Heart left ventricle (tissue), 16 donors: ENCODE data around the gene TENT4B. TPM values are rescaled to one million over a fixed set of nuclear protein-coding genes. Genes with fewer than 3 reads are reported as not detected.
"Not testable (repeated sequence)": the region's sequence is repeated elsewhere in the genome, so short reads cannot be mapped to it uniquely, and the experiment has no call there.

Experiments used
- ATAC-seq, 4 donors: fragments of 200-7000 bp; cut with Tn5 transposase; one replicate each; pipeline ENCODE4 v1.9.1; 2020 to 2022; ENCODE audit warnings: moderate library complexity in 4 of 4, mild to moderate bottlenecking in 3 of 4, moderate number of reproducible peaks in 1 of 4
- DNase-seq, 5 donors: peaks; one replicate each; pipeline ENCODE4 v3.0.0-alpha.2; 2020
- H3K27ac ChIP-seq, 12 donors: fragments of 200-600 bp; sonication (generic) in 4 of 12; one replicate each; pipeline versions ENCODE4 v1.5.0 to v1.8.0; 2016 to 2022; ENCODE audit warnings: mild to moderate bottlenecking in 2 of 12
- H3K27me3 ChIP-seq, 9 donors: fragments of 200-600 bp; sonication (generic) in 2 of 9; one replicate each; pipeline versions ENCODE4 v1.5.1 to v1.8.0; 2016 to 2022; ENCODE audit warnings: mild to moderate bottlenecking in 3 of 9
- H3K36me3 ChIP-seq, 9 donors: fragments of 200-600 bp; sonication (generic) in 2 of 9; one replicate each; pipeline versions ENCODE4 v1.5.0 to v1.8.0; 2018 to 2022; ENCODE audit warnings: mild to moderate bottlenecking in 2 of 9
- H3K4me1 ChIP-seq, 12 donors: fragments of 200-600 bp; sonication (generic) in 4 of 12; one replicate each; pipeline versions ENCODE4 v1.5.0 to v1.8.0; 2016 to 2022; ENCODE audit warnings: mild to moderate bottlenecking in 3 of 12
- H3K4me3 ChIP-seq, 12 donors: fragments of 200-600 bp; sonication (generic) in 4 of 12; one replicate each; pipeline versions ENCODE4 v1.5.0 to v1.8.0; 2017 to 2022; ENCODE audit warnings: mild to moderate bottlenecking in 9 of 12, moderate library complexity in 4 of 12
- H3K9me3 ChIP-seq, 12 donors: fragments of 200-600 bp; sonication (generic) in 4 of 12; one replicate each; pipeline versions ENCODE4 v1.5.0 to v1.8.0; 2016 to 2022; ENCODE audit warnings: mild to moderate bottlenecking in 1 of 12
- CTCF ChIP-seq, 12 donors: fragments of 200-600 bp; sonication (generic) in 4 of 12; IDR thresholded peaks; one replicate each; pipeline versions ENCODE4 v1.5.0 to v1.8.0; 2018 to 2022; ENCODE audit warnings: antibody characterized with exemption in 12 of 12, mild to moderate bottlenecking in 5 of 12
- POLR2A ChIP-seq, 2 donors: fragments of 450-650 bp; IDR thresholded peaks; one replicate each; pipeline ENCODE4 v1.6.1; 2017; ENCODE audit warnings: antibody characterized with exemption in 2 of 2, mild to moderate bottlenecking in 2 of 2, moderate library complexity in 2 of 2
- WGBS, 4 donors: extraction: QIAGEN DNeasy Blood & Tissue Kit in 2 of 4; methylation state at CpG; one replicate each; pipeline versions ENCODE4 v1.1.5 to v1.1.7; 2013 to 2018; 5-methylcytosine and 5-hydroxymethylcytosine counted together
- intact Hi-C, 10 donors: fragments of 100-400 bp; cut with DNase I; formaldehyde crosslinking; loops; one replicate each; pipeline versions ENCODE4 v1.11.1 to v1.14.2; 2022
- polyA plus RNA-seq, 2 donors: library from polyadenylated mRNA; stranded (reverse); fragments of 200-250 nt; gene quantifications; one replicate each; pipeline ENCODE4 v1.2.3, GENCODE V29; 2013
- total RNA-seq, 9 donors: library from RNA; depleted of rRNA in 2 of 9; stranded (reverse); fragments of >200 nt in 2 of 9; fragmentation: NEBNext Ultra II Directional in 3 of 9; extraction: Animal tissue kit (Norgen Biotek cat#: 25700) in 3 of 9; gene quantifications; one replicate each; pipeline versions ENCODE4 v1.1.0 to v1.2.4, GENCODE V29; 2016 to 2023
- donor health status: ischemic (EF 13 %, LVEDD 7.1; RV severe dilation, severe dysfunction).
- donor health status: healthy with polysubstance abuse.
- donor health status: DM: no; HTN: yes; CAD: no.
- donor health status: DM: no; HTN: no; CAD: no.
- donor health status: ischemic (EF 25% LVEDD 6.9; RV normal size, moderate dysfunction).
- donor health status: ischemic (EF 25% LVEDD 5.7; RV mildly dilated, moderate dysfunction).
- donor health status: healthy.
- donor health status: DM: yes; HTN: yes; CAD: no.
- donor health status: ischemic (EF 35%, LVEDD 5.7; RV mildly dilated, moderate dysfunction).
- donor health status: nonischemic (EF 11% LVEDD 7.7; RV severe dilation, severe dysfunction).
- donor health status: DM: yes; HTN: yes; CAD: no.
- donor health status: PGD.
- donor health status: ischemic (EF 29% LVEDD 5.4; RV normal size, mild dysfunction).
- donor health status: nonischemic (EF 23%, LVEDD 6.1; RV moderate dilation, normal function).

TENT4B gene
- total and polyA plus RNA-seq, 11 donors, result 2.2 to 8.8 (median 6.5) TPM

GRCh38 chr16:50169555-50170096, 16.5 kb downstream of the TENT4B start:
- Histone ChIP-seq H3K27ac (peak overlapping the region in 1 of 12 donors; percentile 2), H3K27me3 (no peaks in the 10 kb centered on the region), H3K9me3 (no peaks in the 10 kb centered on the region), H3K4me3 (no peak overlapping the region), H3K4me1 (peaks cover 0 to 68% (median 16%) of the 10 kb centered on the region in 12 donors), H3K36me3 (no peaks in the 10 kb centered on the region)
- WGBS, 4 donors, result 61 to 78% (median 72%) methylated on average over 2 of the region's 2 CpGs
- ATAC-seq (no peak), DNase-seq (no peak)
- no peak for TF ChIP-seq POLR2A (IDR thresholded peaks at IDR 0.05)
- TF ChIP-seq CTCF (IDR thresholded peaks at IDR 0.05), result no peak
- intact Hi-C loops, result no loop called here

- H3K27me3 ChIP-seq, intact Hi-C loops, ATAC-seq, DNase-seq, H3K9me3 ChIP-seq, H3K36me3 ChIP-seq, H3K27ac ChIP-seq, H3K4me3 ChIP-seq: not testable (repeated sequence)
- 92 to 94% (median 93%) methylated on average over 4 of the region's 4 CpGs for WGBS, 4 donors
- peaks cover 0 to 58% (median 11%) of the 10 kb centered on the region in 12 donors for H3K4me1 ChIP-seq
These were observed 18.7 kb downstream of the TENT4B start for GRCh38 chr16:50171773-50172172.

- ATAC-seq, result no peak
These were observed 19.3 kb downstream of the TENT4B start for GRCh38 chr16:50172195-50172922.

GRCh38 chr16:50173316-50173715, 20.2 kb downstream of the TENT4B start:
- 86 to 90% (median 88%) methylated on average over 5 of the region's 5 CpGs for WGBS, 4 donors
- no peak overlapping the region for H3K27ac ChIP-seq
- H3K4me1 ChIP-seq, result peaks cover 0 to 54% (median 5%) of the 10 kb centered on the region in 12 donors

More at GRCh38 chr16:50172195-50172922, 19.3 kb downstream of the TENT4B start:
- TF ChIP-seq POLR2A (IDR thresholded peaks at IDR 0.05) (no peak), CTCF (IDR thresholded peaks at IDR 0.05) (no peak)
- H3K27me3 ChIP-seq, result no peaks in the 10 kb centered on the region
- H3K36me3 ChIP-seq, result peaks cover 0 to 6% (median 0%) of the 10 kb centered on the region in 9 donors
- DNase-seq, result no peak
- H3K4me1 ChIP-seq, result peaks cover 0 to 58% (median 8%) of the 10 kb centered on the region in 12 donors
- H3K9me3 ChIP-seq, result peaks cover 0 to 8% (median 0%) of the 10 kb centered on the region in 12 donors
- WGBS, 4 donors, result 71 to 74% (median 73%) methylated on average over 4 of the region's 4 CpGs
- no peak overlapping the region for H3K4me3 ChIP-seq
- H3K27ac ChIP-seq, result no peak overlapping the region
- intact Hi-C loops, result no loop called here

More at GRCh38 chr16:50173316-50173715, 20.2 kb downstream of the TENT4B start:
- peaks cover 0 to 7% (median 0%) of the 10 kb centered on the region in 9 donors for H3K36me3 ChIP-seq
- H3K4me3 ChIP-seq, result no peak overlapping the region
- peaks cover 0 to 13% (median 0%) of the 10 kb centered on the region in 12 donors for H3K9me3 ChIP-seq
- ATAC-seq (no peak), DNase-seq (no peak)
- no peaks in the 10 kb centered on the region for H3K27me3 ChIP-seq
- intact Hi-C loops, result no loop called here
- TF ChIP-seq CTCF (IDR thresholded peaks at IDR 0.05) (no peak), POLR2A (IDR thresholded peaks at IDR 0.05) (no peak)
